HG03342 (cell line): ENCODE data around the gene SAXO1.

Experiments
- ATAC-seq: cut with Tn5 transposase; IDR thresholded peaks from one replicate; pipeline ENCODE4 v1.9.1; 2021; ENCODE audit warnings: mild to moderate bottlenecking, moderate library complexity; ENCODE audit not compliant: unreplicated experiment

Gene SAXO1

DNA sequence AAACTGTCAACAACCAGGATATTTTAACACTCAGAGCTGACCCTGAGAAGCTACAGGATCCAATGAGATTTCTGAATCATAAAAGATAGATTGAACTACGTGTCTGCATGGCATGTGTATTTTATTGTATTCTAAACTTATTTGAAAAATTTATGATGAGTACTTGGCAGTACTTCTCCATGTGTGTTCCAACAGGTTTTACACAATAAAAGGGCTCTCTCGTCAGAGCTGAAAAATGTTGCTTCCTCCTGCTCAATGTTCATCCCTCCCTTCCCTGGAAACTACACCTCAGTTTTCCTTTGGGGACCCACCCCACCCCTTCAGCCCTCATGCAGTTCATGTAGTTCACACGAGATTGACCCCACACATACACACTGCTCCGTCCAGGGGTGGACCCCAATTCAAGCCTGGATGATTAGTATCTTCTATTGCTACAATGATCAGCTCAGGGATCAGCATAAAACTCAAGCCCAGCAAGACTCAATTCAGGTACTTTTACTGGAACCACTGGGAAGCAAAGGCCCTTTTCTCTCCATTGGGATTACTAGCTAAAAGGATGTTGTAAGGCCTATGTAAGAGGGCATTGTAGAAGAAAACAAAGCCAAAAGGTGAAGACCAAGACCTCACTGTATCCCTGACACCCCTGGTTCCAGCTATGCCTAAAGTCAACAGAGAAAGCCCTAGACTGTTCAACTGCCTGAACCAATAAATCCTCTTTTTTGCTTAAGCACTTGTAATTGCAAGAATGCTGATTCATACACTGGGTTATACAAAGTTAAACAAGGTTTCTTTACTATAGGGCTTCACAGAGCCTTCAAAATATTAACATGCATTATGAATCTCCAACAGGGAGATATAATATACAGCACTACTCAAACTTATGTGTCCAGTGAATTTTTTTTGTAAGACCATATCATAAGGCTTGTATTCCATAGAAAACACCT is 112.6 kb downstream of the SAXO1 start:
- no peak for ATAC-seq

DNA sequence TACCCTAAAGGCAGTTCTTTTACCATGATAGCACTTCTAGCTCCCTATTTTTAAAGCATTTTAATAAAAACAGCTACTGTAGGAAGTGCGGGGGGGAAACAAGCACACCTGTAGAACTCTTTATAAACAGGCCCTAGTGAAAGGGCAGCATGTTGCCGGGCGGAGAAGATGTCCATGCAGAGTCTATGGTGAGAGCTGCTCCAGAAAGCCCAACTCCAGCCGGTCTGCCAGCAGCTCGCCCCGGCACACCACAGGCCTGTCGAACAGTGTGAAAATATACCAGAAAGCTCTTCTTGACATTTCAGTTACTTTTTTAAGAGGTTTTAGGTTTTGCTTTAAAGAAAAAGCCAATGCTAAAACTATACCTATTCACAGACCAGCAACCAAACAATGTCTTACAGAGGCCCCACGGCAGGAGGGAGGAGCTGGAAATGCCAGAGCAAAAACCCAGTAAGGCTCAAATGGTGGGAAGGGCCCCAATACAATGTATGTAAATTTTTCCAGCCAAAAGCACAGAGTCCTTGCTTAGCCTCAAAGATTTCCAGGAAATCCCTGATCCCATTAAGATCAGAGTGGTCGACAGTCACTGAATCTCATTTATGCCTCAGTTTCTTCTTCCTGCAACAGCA is 121.2 kb downstream of the SAXO1 start:
- ATAC-seq = no peak

DNA sequence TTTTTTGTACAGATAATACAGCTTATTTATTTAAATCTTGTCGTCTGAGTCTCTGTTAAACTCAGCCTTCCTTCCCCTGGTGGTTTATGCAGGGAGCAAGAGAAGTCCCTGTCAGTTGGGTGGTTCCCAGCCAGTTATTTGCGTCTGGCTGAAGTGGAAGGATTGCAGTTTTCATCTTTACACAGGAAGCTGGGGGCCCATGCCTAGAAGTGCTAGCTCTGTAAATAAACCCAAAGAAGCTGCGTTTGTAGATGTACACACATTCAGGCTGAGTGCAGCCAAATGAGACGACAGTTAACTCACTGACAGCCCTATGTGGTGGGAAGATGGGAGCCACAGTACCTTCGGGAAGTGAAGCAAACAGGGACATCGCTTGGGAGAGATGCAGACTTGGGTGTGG is 122.1 kb downstream of the SAXO1 start:
- ATAC-seq = no peak

- no peak for ATAC-seq
These were observed 122.6 kb downstream of the SAXO1 start for GRCh38 chr9:18910435-18910834.

GRCh38 chr9:18909140-18910018 is 123.6 kb downstream of the SAXO1 start:
- ATAC-seq = no peak

DNA sequence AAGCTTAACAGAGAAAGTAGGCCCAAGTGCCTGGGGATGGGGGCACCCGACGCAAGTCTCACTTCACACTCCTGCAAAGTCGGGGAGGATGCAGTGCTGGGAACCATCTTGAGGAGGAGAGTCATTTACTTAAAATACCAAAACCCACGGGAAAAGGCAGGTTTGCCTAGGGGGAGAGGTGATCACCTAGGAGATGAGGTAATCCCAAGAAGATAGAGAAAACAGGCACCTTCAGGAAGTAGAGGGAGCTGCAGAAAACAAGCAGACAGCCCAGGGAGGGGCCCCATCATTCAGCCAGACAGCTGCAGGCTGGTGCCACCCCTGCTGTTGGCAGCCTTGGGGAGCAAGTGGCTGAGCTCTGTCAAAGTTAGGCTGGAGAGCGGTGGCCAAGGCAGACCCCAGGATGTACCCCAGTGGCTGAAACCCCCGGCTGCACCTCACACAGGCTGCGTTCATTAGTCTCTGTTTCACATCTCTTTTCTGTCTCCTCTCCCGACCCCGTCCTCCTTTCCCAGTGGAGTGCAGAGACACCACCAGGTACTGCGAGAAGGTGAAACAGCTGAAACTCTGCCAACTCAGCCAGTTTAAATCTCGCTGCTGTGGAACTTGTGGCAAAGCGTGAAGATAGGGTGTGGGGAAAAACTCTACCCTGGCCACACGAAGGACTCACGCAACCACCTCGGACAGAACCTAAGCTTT is 124.9 kb downstream of the SAXO1 start:
- no peak for ATAC-seq

DNA sequence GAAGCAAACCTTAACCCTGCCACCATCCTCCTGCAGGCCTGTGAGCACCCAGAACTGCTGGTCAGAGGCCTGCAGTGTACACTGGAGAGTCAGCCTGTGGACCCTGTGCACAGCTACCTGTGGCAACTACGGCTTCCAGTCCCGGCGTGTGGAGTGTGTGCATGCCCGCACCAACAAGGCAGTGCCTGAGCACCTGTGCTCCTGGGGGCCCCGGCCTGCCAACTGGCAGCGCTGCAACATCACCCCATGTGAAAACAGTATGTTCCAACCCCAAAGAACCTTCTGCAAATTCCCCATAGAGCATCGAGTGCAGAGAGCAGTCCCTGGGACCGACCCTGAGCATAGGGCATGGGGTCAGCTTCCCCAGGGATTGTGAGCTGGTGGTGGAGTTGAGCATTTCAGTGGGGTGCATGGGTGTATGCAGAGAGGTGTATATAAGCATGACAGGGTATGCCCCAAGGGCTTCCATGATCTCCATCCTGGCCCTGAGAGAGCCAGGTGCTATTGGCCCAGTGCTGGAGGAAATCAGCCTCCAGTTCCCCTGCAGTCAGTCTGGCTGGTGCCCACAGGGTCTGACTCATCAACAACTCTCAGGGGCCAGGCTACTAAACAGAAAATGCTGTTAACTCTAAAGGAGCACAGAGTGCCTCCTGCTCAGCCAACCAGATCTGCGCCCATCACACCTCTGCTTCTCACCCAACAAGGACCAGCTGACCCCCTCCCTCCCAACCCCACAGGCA is 126.2 kb downstream of the SAXO1 start:
- no peak for ATAC-seq

- no peak for ATAC-seq
These were observed 127.0 kb downstream of the SAXO1 start for GRCh38 chr9:18905883-18906629.

DNA sequence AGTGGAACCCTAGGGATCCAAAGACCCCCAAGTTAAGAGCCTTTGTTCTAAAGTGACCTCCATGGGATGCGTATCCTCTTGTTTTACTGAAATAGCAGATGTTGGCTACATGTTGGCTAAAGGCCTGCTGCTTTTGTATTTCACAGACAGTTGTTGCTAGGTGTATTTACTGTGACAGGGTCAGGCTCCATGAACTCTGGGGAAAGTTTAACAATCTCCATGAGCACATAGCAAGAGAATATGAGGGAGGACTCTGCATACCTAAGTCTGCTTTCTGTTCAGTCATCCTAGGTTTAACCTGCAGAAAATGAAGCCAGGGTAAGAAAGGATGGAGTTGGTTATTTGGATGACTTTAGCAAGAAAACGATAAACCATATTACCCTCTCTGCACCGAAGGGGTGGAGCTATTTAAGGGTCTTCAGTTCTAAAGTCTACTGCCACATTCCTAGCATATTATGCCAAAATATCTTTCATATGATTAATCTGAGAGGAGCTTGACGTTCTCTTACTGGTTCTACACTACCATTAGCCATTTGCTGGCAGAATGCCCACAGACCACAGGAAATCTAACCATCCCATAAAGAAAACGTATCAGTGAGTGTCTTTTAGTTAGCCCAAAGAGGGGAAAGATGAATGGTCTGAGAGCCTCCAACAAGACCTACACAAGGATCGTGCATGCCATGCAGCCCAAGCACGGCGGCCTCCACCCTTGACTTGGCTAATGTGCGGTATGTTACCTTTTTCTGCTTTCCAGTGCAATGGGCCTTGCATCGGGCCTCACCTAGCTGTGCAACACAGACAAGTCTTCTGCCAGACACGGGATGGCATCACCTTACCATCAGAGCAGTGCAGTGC is 127.8 kb downstream of the SAXO1 start:
- no peak for ATAC-seq

DNA sequence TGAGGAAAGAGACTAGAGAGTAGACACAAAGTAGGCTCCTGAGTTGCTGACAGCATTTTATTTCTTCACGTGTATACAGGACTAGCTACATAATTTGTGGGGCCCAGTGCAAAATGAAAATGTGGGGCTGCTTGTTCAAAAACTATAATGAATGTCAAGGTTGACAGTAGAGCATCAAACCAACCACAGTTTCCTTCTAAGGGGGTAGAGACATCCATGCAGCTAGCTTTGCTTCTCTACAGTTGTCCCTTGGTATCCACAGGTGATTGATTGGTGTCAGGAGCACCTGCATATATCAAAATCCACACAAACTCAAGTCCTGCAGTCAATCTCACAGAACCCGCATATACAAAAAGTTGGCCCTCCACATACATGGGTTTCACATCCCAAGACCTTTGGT is 129.6 kb downstream of the SAXO1 start:
- no peak for ATAC-seq

DNA sequence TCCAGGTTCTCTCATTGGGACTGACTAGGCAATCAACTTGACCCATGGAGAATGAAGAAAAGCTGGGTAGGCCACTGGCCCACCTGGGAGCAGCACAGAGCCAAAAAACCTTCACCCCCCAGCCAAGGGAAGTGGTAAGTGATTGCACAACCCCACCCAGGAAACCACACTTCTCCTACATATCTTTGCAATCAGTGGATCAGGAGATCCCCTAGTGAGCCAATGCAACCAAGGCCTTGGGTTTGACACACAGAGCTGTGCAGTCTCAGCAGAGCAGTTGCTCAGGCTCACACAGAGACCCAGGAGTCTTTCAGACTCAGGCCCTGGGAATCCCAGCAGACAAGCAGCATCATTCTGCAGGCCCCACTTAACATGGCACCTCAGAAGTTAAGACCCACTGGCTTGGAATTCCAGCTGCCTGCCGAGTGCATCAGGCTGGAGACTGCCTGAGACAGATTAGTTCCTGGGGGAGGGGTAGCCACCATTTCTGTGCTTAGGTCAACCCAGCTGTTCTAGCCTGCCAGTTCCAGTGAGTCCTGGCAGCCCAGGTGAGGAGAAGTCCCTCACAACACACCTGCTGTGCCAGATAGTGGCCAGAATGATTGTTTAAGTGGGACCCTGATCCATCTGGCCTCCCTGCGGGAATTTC is 136.4 kb downstream of the SAXO1 start:
- no peak for ATAC-seq

GRCh38 chr9:18896004-18896403 is 137.0 kb downstream of the SAXO1 start:
- ATAC-seq = no peak

- ATAC-seq = no peak
These were observed 139.5 kb downstream of the SAXO1 start for GRCh38 chr9:18893491-18893890.

DNA sequence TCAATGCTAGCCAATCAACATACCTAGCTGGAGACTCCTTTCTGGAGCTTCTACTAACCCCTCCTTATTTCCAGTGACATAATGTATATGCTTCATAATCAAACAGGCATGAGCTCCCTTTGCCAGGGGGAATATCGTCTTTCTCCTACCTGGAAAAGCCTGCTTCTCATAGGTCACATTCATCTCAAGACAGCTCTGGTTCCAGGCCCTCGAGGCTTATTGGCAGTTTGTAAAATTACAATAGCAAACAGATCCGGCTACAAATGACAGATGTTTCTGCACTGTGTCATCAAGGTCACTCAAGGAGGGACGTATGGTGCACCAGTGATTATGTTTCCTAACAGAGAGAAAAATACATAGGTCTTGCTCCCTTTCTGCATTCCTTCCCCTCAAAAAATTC is 140.0 kb downstream of the SAXO1 start:
- no peak for ATAC-seq

GRCh38 chr9:18891946-18892670 is 140.9 kb downstream of the SAXO1 start:
- ATAC-seq = no peak

DNA sequence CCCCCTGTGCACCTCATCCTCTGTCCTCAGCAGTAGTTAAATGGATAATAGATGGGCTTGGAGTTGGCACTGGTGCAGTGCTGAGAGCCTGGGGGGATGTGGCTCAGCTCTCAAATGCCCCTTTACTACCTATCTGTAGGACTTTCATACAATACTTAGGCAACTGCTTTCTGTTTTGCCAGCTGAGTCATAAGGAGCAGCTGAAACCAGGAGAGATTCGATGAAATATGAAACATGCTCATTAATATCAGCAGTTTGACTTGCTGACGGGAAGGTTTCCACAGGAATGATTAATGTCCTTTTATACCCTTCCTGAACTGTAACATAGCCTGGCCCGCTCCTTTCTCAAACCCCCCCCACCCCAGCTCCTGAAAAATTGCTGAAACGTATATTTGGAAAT is 142.6 kb downstream of the SAXO1 start:
- ATAC-seq = peak; percentile 67

DNA sequence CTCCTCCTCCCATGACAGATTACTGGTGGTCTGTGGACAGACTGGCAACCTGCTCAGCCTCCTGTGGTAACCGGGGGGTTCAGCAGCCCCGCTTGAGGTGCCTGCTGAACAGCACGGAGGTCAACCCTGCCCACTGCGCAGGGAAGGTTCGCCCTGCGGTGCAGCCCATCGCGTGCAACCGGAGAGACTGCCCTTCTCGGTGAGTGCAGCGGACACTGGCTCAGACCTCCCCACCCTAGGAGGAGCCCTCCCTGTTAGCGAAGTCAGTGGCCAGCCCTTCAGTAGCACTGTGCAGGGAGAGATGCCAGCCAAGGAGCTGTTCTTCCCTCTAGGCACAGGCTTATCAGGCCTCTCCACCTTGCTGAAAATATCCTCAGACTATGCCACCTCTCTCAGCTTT is 143.5 kb downstream of the SAXO1 start:
- ATAC-seq = no peak
